BJ (cell line): ENCODE measurements around the gene ABTB1. TPM values are rescaled to one million over a fixed set of nuclear protein-coding genes. Genes with fewer than 3 reads are reported as not detected.

ENCODE experiments used
- CTCF ChIA-PET: fragments of 350-600 bp; formaldehyde crosslinking; extraction: SDS; loops from one replicate; lab custom pipeline; 2021; ENCODE audit warnings: antibody characterized with exemption, inconsistent platforms; lab: Yijun Ruan, JAX
- POLR2A ChIA-PET: fragments of 300-600 bp; sonication (Branson Sonifier 250); formaldehyde crosslinking; extraction: SDS; loops from one replicate; lab custom pipeline; 2021; ENCODE audit warnings: antibody characterized with exemption; lab: Charles Lee
- DNase-seq: peaks from one replicate; pipeline ENCODE4 v3.0.0-alpha.2; 2011; ENCODE audit warnings: low read depth
- H3K27me3 ChIP-seq: 2 replicates; pipeline ENCODE4 v1.6.0; 2011; ENCODE audit warnings: low read length; ENCODE audit not compliant: control insufficient read depth, insufficient read depth
- H3K36me3 ChIP-seq: 2 replicates; pipeline ENCODE4 v1.5.1; 2011; ENCODE audit warnings: low read length; ENCODE audit not compliant: control insufficient read depth, insufficient read depth
- H3K4me3 ChIP-seq: 2 replicates; pipeline ENCODE4 v1.5.1; 2011; ENCODE audit warnings: low read depth, mild to moderate bottlenecking, control low read depth, low read length
- polyA plus RNA-seq: library from polyadenylated mRNA; depleted of rRNA; stranded (reverse); fragments of >200 nt; gene quantifications from 2 replicates; pipeline ENCODE4 v1.2.3, GENCODE V29; 2011
- TF ChIP-seq, protein P1 (sequence below): IDR thresholded peaks from 2 replicates; pipeline ENCODE4 v1.5.1; 2011; ENCODE audit warnings: low read depth, mild to moderate bottlenecking, control low read depth, inconsistent platforms, low read length, moderate library complexity; ENCODE audit not compliant: insufficient read depth

The ABTB1 gene
- polyA plus RNA-seq, 1 experiment = 46.5 TPM

GRCh38 chr3:127717357-127718244, 44.8 kb downstream of the ABTB1 start:
- Histone ChIP-seq H3K36me3 (peaks cover 14% of the 10 kb centered on the region), H3K27me3 (no peaks in the 10 kb centered on the region; the same call in 1 of the 2 replicates), H3K4me3 (no peak overlapping the region)
- ChIA-PET CTCF (interaction anchor here (0.8 to 1.6 kb wide), 2 partner anchors 21 to 44 kb away, joined by 4 read pairs; no protein-coding TSS in a partner anchor), POLR2A (interaction anchor here (0.7 kb wide), 1 partner anchor 20 kb away, joined by 14 read pairs; no protein-coding TSS in a partner anchor)
- TF ChIP-seq, protein P1, sequence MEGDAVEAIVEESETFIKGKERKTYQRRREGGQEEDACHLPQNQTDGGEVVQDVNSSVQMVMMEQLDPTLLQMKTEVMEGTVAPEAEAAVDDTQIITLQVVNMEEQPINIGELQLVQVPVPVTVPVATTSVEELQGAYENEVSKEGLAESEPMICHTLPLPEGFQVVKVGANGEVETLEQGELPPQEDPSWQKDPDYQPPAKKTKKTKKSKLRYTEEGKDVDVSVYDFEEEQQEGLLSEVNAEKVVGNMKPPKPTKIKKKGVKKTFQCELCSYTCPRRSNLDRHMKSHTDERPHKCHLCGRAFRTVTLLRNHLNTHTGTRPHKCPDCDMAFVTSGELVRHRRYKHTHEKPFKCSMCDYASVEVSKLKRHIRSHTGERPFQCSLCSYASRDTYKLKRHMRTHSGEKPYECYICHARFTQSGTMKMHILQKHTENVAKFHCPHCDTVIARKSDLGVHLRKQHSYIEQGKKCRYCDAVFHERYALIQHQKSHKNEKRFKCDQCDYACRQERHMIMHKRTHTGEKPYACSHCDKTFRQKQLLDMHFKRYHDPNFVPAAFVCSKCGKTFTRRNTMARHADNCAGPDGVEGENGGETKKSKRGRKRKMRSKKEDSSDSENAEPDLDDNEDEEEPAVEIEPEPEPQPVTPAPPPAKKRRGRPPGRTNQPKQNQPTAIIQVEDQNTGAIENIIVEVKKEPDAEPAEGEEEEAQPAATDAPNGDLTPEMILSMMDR = no peak
- DNase-seq = no peak

- POLR2A ChIA-PET = interaction anchor here (0.7 kb wide), 1 partner anchor 21 kb away, joined by 14 read pairs; no protein-coding TSS in a partner anchor
- Histone ChIP-seq H3K36me3 (peaks cover 11% of the 10 kb centered on the region), H3K4me3 (no peak overlapping the region), H3K27me3 (no peaks in the 10 kb centered on the region; the same call in 1 of the 2 replicates)
- no peak for DNase-seq
- CTCF ChIA-PET = interaction anchor here (0.8 kb wide), 1 partner anchor 43 kb away, joined by 4 read pairs; no protein-coding TSS in a partner anchor
- TF ChIP-seq, protein P1 = no peak
These were observed 45.6 kb downstream of the ABTB1 start for GRCh38 chr3:127718245-127718915.

DNA sequence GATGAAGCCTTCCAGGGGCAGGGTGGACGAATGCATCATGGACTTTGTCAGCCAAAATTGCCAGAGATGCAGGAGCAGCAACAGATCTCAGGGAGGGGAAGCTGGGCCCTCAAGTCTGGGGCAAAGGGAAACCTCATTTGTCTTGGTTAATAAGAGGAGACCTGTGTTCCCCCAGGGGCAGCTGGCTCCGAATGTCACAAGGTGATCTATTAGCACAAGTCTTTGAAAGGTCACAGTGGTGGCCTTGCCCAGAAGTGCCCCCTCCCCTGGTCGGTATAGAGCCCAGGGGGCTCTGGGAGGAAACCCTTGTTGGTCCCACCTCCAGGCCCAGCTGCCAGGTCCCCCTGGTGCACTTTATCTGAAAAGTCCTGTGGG, 46.2 kb downstream of the ABTB1 start:
- DNase-seq = no peak
- no peaks in the 10 kb centered on the region; the same call in 1 of the 2 replicates for H3K27me3 ChIP-seq
- POLR2A ChIA-PET = no interaction called here
- CTCF ChIA-PET = no interaction called here
- TF ChIP-seq, protein P1 = no peak
- no peak overlapping the region for H3K4me3 ChIP-seq
- peaks cover 11% of the 10 kb centered on the region for H3K36me3 ChIP-seq

GRCh38 chr3:127719369-127719768, 46.6 kb downstream of the ABTB1 start:
- peaks cover 8% of the 10 kb centered on the region for H3K36me3 ChIP-seq
- ChIA-PET POLR2A (no interaction called here), CTCF (no interaction called here)
- H3K27me3 ChIP-seq = no peaks in the 10 kb centered on the region; the same call in 1 of the 2 replicates
- DNase-seq = no peak
- H3K4me3 ChIP-seq = no peak overlapping the region
- TF ChIP-seq, protein P1 = no peak
